ENCODE data around the gene KIAA0753.
"Not testable (repeated sequence)": the region's sequence is repeated elsewhere in the genome, so short reads cannot be mapped to it uniquely, and the experiment has no call there.

The KIAA0753 gene

GRCh38 chr17:6596081-6596480, 44.4 kb downstream of the KIAA0753 start:
- no peak for DNase-seq

- not testable (repeated sequence) for DNase-seq
Observed at GRCh38 chr17:6593371-6593770, 47.1 kb downstream of the KIAA0753 start.

- no peak for DNase-seq
Observed at GRCh38 chr17:6592173-6592572, 48.3 kb downstream of the KIAA0753 start.

- no peak for DNase-seq
Observed at GRCh38 chr17:6591599-6592158, 48.8 kb downstream of the KIAA0753 start.

GRCh38 chr17:6589266-6589946, 51.1 kb downstream of the KIAA0753 start:
- DNase-seq: no peak

- DNase-seq: no peak
Observed at GRCh38 chr17:6588165-6588564, 52.3 kb downstream of the KIAA0753 start.

- no peak for DNase-seq
Observed at GRCh38 chr17:6587310-6587709, 53.2 kb downstream of the KIAA0753 start.

GRCh38 chr17:6583411-6583810, 57.1 kb downstream of the KIAA0753 start:
- no peak for DNase-seq

GRCh38 chr17:6580625-6581024, 59.9 kb downstream of the KIAA0753 start:
- DNase-seq: no peak

- no peak for DNase-seq
Observed at GRCh38 chr17:6578491-6578890, 62.0 kb downstream of the KIAA0753 start.

GRCh38 chr17:6577686-6578263, 62.7 kb downstream of the KIAA0753 start:
- no peak for DNase-seq

GRCh38 chr17:6576038-6576785, 64.3 kb downstream of the KIAA0753 start:
- DNase-seq: no peak

GRCh38 chr17:6575596-6575988, 64.9 kb downstream of the KIAA0753 start:
- no peak for DNase-seq

- no peak for DNase-seq
Observed at GRCh38 chr17:6574687-6575595, 65.6 kb downstream of the KIAA0753 start.

GRCh38 chr17:6573982-6574686, 66.4 kb downstream of the KIAA0753 start:
- DNase-seq: no peak

- not testable (repeated sequence) for DNase-seq
Observed at GRCh38 chr17:6573495-6573894, 67.0 kb downstream of the KIAA0753 start.

- no peak for DNase-seq
Observed at GRCh38 chr17:6572972-6573370, 67.5 kb downstream of the KIAA0753 start.

GRCh38 chr17:6571452-6571781, 69.1 kb downstream of the KIAA0753 start:
- DNase-seq: no peak

- no peak for DNase-seq
Observed at GRCh38 chr17:6570731-6571451, 69.6 kb downstream of the KIAA0753 start.

GRCh38 chr17:6569370-6570285, 70.9 kb downstream of the KIAA0753 start:
- DNase-seq: no peak
